Hypothalamus (tissue), 51 donors: ENCODE measurements around the gene TGM2.

ENCODE experiments used
- DNase-seq, 51 donors: peaks; one replicate each; lab custom pipeline; 2025; lab: John Stamatoyannopoulos, UW

TGM2 gene

GRCh38 chr20:38134427-38135270, 30.4 kb downstream of the TGM2 start:
- DNase-seq = no peak

GRCh38 chr20:38133680-38134426, 31.2 kb downstream of the TGM2 start:
- DNase-seq = no peak

GRCh38 chr20:38132910-38133501, 32.1 kb downstream of the TGM2 start:
- no peak for DNase-seq

- no peak for DNase-seq
These were observed 32.7 kb downstream of the TGM2 start for GRCh38 chr20:38132156-38132909.

- DNase-seq = no peak
These were observed 33.4 kb downstream of the TGM2 start for GRCh38 chr20:38131588-38132121.

- no peak for DNase-seq
These were observed 34.1 kb downstream of the TGM2 start for GRCh38 chr20:38130687-38131587.

GRCh38 chr20:38129893-38130609, 35.0 kb downstream of the TGM2 start:
- DNase-seq = no peak

GRCh38 chr20:38129248-38129865, 35.7 kb downstream of the TGM2 start:
- no peak for DNase-seq

GRCh38 chr20:38128691-38129090, 36.4 kb downstream of the TGM2 start:
- no peak for DNase-seq

GRCh38 chr20:38127920-38128528, 37.0 kb downstream of the TGM2 start:
- DNase-seq = no peak

GRCh38 chr20:38126932-38127621, 38.0 kb downstream of the TGM2 start:
- DNase-seq = no peak

GRCh38 chr20:38126146-38126921, 38.7 kb downstream of the TGM2 start:
- DNase-seq = no peak

GRCh38 chr20:38125157-38126056, 39.7 kb downstream of the TGM2 start:
- peak in 3 of 51 donors; percentile 5 to 13 (median 6) for DNase-seq

GRCh38 chr20:38123021-38123587, 42.0 kb downstream of the TGM2 start:
- no peak for DNase-seq

- no peak for DNase-seq
These were observed 43.3 kb downstream of the TGM2 start for GRCh38 chr20:38121741-38122140.
